Measurements from ENCODE around the gene VSNL1.

- TF ChIP-seq, protein P1, sequence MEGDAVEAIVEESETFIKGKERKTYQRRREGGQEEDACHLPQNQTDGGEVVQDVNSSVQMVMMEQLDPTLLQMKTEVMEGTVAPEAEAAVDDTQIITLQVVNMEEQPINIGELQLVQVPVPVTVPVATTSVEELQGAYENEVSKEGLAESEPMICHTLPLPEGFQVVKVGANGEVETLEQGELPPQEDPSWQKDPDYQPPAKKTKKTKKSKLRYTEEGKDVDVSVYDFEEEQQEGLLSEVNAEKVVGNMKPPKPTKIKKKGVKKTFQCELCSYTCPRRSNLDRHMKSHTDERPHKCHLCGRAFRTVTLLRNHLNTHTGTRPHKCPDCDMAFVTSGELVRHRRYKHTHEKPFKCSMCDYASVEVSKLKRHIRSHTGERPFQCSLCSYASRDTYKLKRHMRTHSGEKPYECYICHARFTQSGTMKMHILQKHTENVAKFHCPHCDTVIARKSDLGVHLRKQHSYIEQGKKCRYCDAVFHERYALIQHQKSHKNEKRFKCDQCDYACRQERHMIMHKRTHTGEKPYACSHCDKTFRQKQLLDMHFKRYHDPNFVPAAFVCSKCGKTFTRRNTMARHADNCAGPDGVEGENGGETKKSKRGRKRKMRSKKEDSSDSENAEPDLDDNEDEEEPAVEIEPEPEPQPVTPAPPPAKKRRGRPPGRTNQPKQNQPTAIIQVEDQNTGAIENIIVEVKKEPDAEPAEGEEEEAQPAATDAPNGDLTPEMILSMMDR (IDR thresholded peaks at IDR 0.05): no peak
- no peak for TF ChIP-seq POLR2A (IDR thresholded peaks at IDR 0.05)
Measured at GRCh38 chr2:17579605-17580318, 39.3 kb downstream of the VSNL1 start.
